ENCODE data around the gene SPDYE1.

DNA sequence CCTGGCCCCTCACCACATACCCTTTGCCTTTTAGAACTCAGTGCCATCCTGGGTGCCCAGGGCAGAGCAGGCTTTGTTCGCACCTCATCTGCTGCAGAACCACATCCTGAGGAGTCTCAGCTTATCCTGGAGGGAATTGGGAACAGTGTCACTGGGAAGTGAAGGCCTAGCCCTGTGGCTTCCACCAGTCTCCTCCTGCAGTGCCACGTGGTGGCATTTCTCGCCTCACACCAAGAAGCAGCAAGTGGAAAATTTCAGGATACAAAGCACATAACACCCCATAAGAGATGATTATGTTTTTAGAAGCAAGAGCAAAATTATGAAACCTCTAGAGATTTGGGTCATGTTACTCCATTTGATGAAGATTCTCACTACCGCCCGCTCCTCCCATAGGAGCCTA, 44.6 kb upstream of the SPDYE1 start:
- no peak for TF ChIP-seq EZH2 (IDR thresholded peaks at IDR 0.05; ENCODE audit: low read length, missing control alignments)
- TF ChIP-seq, protein P1, sequence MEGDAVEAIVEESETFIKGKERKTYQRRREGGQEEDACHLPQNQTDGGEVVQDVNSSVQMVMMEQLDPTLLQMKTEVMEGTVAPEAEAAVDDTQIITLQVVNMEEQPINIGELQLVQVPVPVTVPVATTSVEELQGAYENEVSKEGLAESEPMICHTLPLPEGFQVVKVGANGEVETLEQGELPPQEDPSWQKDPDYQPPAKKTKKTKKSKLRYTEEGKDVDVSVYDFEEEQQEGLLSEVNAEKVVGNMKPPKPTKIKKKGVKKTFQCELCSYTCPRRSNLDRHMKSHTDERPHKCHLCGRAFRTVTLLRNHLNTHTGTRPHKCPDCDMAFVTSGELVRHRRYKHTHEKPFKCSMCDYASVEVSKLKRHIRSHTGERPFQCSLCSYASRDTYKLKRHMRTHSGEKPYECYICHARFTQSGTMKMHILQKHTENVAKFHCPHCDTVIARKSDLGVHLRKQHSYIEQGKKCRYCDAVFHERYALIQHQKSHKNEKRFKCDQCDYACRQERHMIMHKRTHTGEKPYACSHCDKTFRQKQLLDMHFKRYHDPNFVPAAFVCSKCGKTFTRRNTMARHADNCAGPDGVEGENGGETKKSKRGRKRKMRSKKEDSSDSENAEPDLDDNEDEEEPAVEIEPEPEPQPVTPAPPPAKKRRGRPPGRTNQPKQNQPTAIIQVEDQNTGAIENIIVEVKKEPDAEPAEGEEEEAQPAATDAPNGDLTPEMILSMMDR (conservative IDR thresholded peaks at IDR 0.05 in 1 of 2, IDR thresholded peaks at IDR 0.05 in 1 of 2; ENCODE audit: low read depth in 1 of 2, low read length in 2 of 2), result no peak

All from fibroblast of lung (primary cell).